Endothelial cell of umbilical vein (primary cell): ENCODE data around the gene SUGCT. TPM values are rescaled to one million over a fixed set of nuclear protein-coding genes. Genes with fewer than 3 reads are reported as not detected.

Experiments
- BruUV-seq: library from RNA; stranded (reverse); fragments of 400-500 nt; replicated peaks from 2 replicates; lab custom pipeline; 2021; lab: Mats Ljungman, UMichigan
- CTCF ChIA-PET: fragments of 300-600, 350-600 bp; sonication (Branson Sonifier 250); formaldehyde crosslinking; loops from one replicate; lab custom pipeline; 2021; ENCODE audit warnings: antibody characterized with exemption, inconsistent platforms; lab: Charles Lee
- POLR2A ChIA-PET: fragments of 300-600, 350-600 bp; sonication (Branson Sonifier 250); formaldehyde crosslinking; loops from one replicate; lab custom pipeline; 2021; ENCODE audit warnings: antibody characterized with exemption, inconsistent platforms; lab: Charles Lee
- DNase-seq: peaks from one replicate; pipeline ENCODE4 v3.0.0-alpha.2; 2011; ENCODE audit warnings: low read depth, low spot score
- FAIRE-seq: peaks from 2 replicates; lab custom pipeline; 2011; peaks lifted over from hg19 to GRCh38; lab: Jason Lieb, UNC
- H2AFZ ChIP-seq: 2 replicates; pipeline ENCODE4 v1.6.0; 2012; ENCODE audit warnings: low read depth, low read length, control low read depth, inconsistent platforms
- H3K27ac ChIP-seq: 2 replicates; pipeline ENCODE4 v1.5.1; 2011; ENCODE audit warnings: low read depth, mild to moderate bottlenecking, control low read depth, low read length, moderate library complexity; ENCODE audit not compliant: insufficient read depth
- H3K27me3 ChIP-seq, 2 experiments: 2 replicates each; pipeline versions ENCODE4 v1.6.0 to v1.6.1; 2011; ENCODE audit warnings: low read length in 2 of 2, mixed read lengths in 1 of 2; ENCODE audit not compliant: control insufficient read depth in 2 of 2, insufficient read depth in 2 of 2
- H3K36me3 ChIP-seq, 2 experiments: 2 replicates in 1 of 2; 3 replicates in 1 of 2; pipeline ENCODE4 v1.5.1; 2011; ENCODE audit warnings: low read length in 2 of 2, mild to moderate bottlenecking in 1 of 2, moderate library complexity in 1 of 2; ENCODE audit not compliant: control insufficient read depth in 2 of 2, insufficient read depth in 2 of 2; ENCODE audit errors: extremely low read depth in 1 of 2
- H3K4me1 ChIP-seq: 3 replicates; pipeline ENCODE4 v1.5.1; 2011; ENCODE audit warnings: mild to moderate bottlenecking, low read length; ENCODE audit not compliant: control insufficient read depth, insufficient read depth; ENCODE audit errors: extremely low read depth
- H3K4me2 ChIP-seq: 2 replicates; pipeline ENCODE4 v1.6.1; 2011; ENCODE audit warnings: low read length, control low read depth, mixed read lengths; ENCODE audit not compliant: insufficient read depth
- H3K4me3 ChIP-seq, 3 experiments: fragments of 200-600 bp in 1 of 3; sonication (generic), shearing (Covaris generic) in 1 of 3; replicated peaks in 1 of 3; 2 replicates each; pipeline ENCODE4 v1.5.1; 2011 to 2016; ENCODE audit warnings: control low read depth in 3 of 3, low read length in 3 of 3, mild to moderate bottlenecking in 2 of 3, inconsistent platforms in 1 of 3, low read depth in 1 of 3, moderate library complexity in 1 of 3; ENCODE audit not compliant: insufficient read depth in 1 of 3
- H3K79me2 ChIP-seq: 2 replicates; pipeline ENCODE4 v1.6.0; 2012; ENCODE audit warnings: low read length, inconsistent platforms; ENCODE audit not compliant: control insufficient read depth, insufficient read depth
- H3K9ac ChIP-seq: replicated peaks from 2 replicates; pipeline ENCODE3; 2011; ENCODE audit warnings: low read length, control low read depth; ENCODE audit not compliant: insufficient read depth; ENCODE audit errors: extremely low read depth
- H3K9me1 ChIP-seq: replicated peaks from 3 replicates; pipeline ENCODE4 v1.6.0; 2011; ENCODE audit warnings: mild to moderate bottlenecking, low read length; ENCODE audit not compliant: control insufficient read depth, insufficient read depth; ENCODE audit errors: extremely low read depth
- H3K9me3 ChIP-seq: replicated peaks from 2 replicates; pipeline ENCODE4 v1.5.1; 2012; ENCODE audit warnings: low read length, inconsistent platforms; ENCODE audit not compliant: control insufficient read depth, insufficient read depth
- H4K20me1 ChIP-seq: replicated peaks from 2 replicates; pipeline ENCODE3; 2011; ENCODE audit warnings: mild to moderate bottlenecking, low read length; ENCODE audit not compliant: control insufficient read depth, insufficient read depth; ENCODE audit errors: extremely low read depth
- EZH2 ChIP-seq: IDR thresholded peaks from 2 replicates; pipeline ENCODE4 v1.6.1; 2012; ENCODE audit warnings: borderline replicate concordance, low read depth, mild to moderate bottlenecking, moderate library complexity, low read length, inconsistent platforms; ENCODE audit not compliant: severe bottlenecking
- FOS ChIP-seq: IDR thresholded peaks from 2 replicates; pipeline ENCODE4 v1.6.1; 2011; ENCODE audit warnings: mild to moderate bottlenecking, low read length, moderate library complexity, borderline replicate concordance; ENCODE audit not compliant: insufficient read depth
- GATA2 ChIP-seq: IDR thresholded peaks from 2 replicates; pipeline ENCODE4 v1.7.0; 2011; ENCODE audit warnings: low read depth, mild to moderate bottlenecking, moderate library complexity, mixed read lengths, low read length; ENCODE audit not compliant: insufficient read length, insufficient read depth
- JUN ChIP-seq: IDR thresholded peaks from 2 replicates; pipeline ENCODE4 v1.6.1; 2011; ENCODE audit warnings: borderline replicate concordance, low read depth; ENCODE audit not compliant: insufficient read length, insufficient read depth
- MYC ChIP-seq: IDR thresholded peaks from one replicate; pipeline ENCODE4 v1.6.1; 2011; ENCODE audit warnings: mild to moderate bottlenecking, low read depth, low read length
- POLR2A ChIP-seq: IDR thresholded peaks from 2 replicates; pipeline ENCODE4 v1.6.1; 2012; ENCODE audit warnings: low read depth, mild to moderate bottlenecking, control low read depth, low read length
- POLR2AphosphoS5 ChIP-seq: IDR thresholded peaks from 2 replicates; pipeline ENCODE4 v1.6.1; 2012; ENCODE audit warnings: low read depth, mild to moderate bottlenecking, control low read depth, low read length, moderate library complexity; ENCODE audit not compliant: insufficient read depth
- dilution Hi-C: fragments of 300-500 bp; cut with MboI; formaldehyde crosslinking; loops from one replicate; pipeline ENCODE4 v1.15.0; 2019; ENCODE audit warnings: low sequenced_read_pairs; ENCODE audit not compliant: extremely low pct_ligation_motif_present
- intact Hi-C: fragments of 100-400 bp; cut with micrococcal nuclease; formaldehyde crosslinking; loops from one replicate; pipeline ENCODE4 v1.10.0; 2022
- polyA plus RNA-seq, 4 experiments: library from polyadenylated mRNA; depleted of rRNA in 3 of 4; stranded (reverse) in 3 of 4; unstranded in 1 of 4; fragments of >200 nt; gene quantifications; 2 replicates each; pipeline versions ENCODE4 v1.2.1 to v1.2.3, GENCODE V29; 2011 to 2012; ENCODE audit warnings: missing spikeins in 1 of 4
- total RNA-seq: library from RNA; stranded (reverse); gene quantifications from 2 replicates; pipeline ENCODE4 v1.2.3, GENCODE V29; 2021
- TF ChIP-seq, protein P1 (sequence below): IDR thresholded peaks from 2 replicates; pipeline ENCODE4 v1.6.1; 2011; ENCODE audit not compliant: insufficient read depth, insufficient read length
- TF ChIP-seq, protein P2 (sequence below), 2 donors: IDR thresholded peaks; 1 replicate in 1 of 2; 2 replicates in 1 of 2; pipeline ENCODE4 v1.5.1; 2011; ENCODE audit warnings: low read length in 2 of 2, mild to moderate bottlenecking in 2 of 2, moderate library complexity in 2 of 2, control low read depth in 1 of 2, inconsistent platforms in 1 of 2, low read depth in 1 of 2; ENCODE audit not compliant: insufficient read depth in 1 of 2; ENCODE audit errors: extremely low read depth in 1 of 2

Gene SUGCT
- total and polyA plus RNA-seq, 2 donors (not counting 3 experiments of a cell fraction or from before 2014, with no cell fraction given): 1.2 to 1.4 TPM

DNA sequence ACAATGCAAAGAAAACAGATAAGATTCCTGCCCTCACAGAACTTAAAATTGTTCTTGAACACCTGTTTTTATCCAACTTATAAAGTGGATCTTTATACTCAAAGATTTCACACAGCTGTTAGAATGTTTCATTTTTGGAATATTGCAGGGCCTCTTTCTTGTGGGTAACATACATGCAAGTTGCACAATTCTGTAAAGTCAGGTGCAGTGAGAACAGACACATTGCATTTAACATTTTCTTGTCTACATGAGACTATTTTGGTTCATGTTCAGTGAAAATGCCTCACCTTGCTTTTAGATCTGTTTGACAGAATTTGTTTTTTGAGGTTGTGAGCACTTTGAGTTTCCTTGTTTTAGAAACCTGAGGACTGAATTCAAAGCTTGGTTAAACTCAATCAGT lies 707.8 kb downstream of the SUGCT start:
- Histone ChIP-seq H3K36me3 (no peaks in the 10 kb centered on the region), H3K9me1 (no peaks in the 10 kb centered on the region), H3K4me1 (peaks cover 6% of the 10 kb centered on the region), H3K27me3 (no peaks in the 10 kb centered on the region), H3K27ac (no peak overlapping the region), H2AFZ (no peak overlapping the region), H4K20me1 (no peaks in the 10 kb centered on the region), H3K79me2 (no peaks in the 10 kb centered on the region), H3K9ac (no peak overlapping the region), H3K9me3 (no peaks in the 10 kb centered on the region), H3K4me3 (no peak overlapping the region), H3K4me2 (no peak overlapping the region)
- no peak for DNase-seq
- CTCF ChIA-PET: no interaction called here
- no peak for FAIRE-seq
- TF ChIP-seq GATA2: no peak
- TF ChIP-seq, protein P1, sequence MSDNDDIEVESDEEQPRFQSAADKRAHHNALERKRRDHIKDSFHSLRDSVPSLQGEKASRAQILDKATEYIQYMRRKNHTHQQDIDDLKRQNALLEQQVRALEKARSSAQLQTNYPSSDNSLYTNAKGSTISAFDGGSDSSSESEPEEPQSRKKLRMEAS: no peak
- TF ChIP-seq, protein P2, sequence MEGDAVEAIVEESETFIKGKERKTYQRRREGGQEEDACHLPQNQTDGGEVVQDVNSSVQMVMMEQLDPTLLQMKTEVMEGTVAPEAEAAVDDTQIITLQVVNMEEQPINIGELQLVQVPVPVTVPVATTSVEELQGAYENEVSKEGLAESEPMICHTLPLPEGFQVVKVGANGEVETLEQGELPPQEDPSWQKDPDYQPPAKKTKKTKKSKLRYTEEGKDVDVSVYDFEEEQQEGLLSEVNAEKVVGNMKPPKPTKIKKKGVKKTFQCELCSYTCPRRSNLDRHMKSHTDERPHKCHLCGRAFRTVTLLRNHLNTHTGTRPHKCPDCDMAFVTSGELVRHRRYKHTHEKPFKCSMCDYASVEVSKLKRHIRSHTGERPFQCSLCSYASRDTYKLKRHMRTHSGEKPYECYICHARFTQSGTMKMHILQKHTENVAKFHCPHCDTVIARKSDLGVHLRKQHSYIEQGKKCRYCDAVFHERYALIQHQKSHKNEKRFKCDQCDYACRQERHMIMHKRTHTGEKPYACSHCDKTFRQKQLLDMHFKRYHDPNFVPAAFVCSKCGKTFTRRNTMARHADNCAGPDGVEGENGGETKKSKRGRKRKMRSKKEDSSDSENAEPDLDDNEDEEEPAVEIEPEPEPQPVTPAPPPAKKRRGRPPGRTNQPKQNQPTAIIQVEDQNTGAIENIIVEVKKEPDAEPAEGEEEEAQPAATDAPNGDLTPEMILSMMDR (IDR thresholded peaks at IDR 0.05; ENCODE audit: extremely low read depth in 1 of 2, insufficient read depth in 1 of 2, low read depth in 1 of 2, low read length in 2 of 2): no peak
- TF ChIP-seq JUN: no peak
- no peak for TF ChIP-seq FOS
- no peak for TF ChIP-seq MYC
- TF ChIP-seq POLR2A: no peak
- no peak for TF ChIP-seq POLR2AphosphoS5
- TF ChIP-seq EZH2: no peak
- no TSS peak for BruUV-seq
- intact Hi-C loops: no loop called here
- dilution Hi-C loops: no loop called here
- POLR2A ChIA-PET: no interaction called here
